Parathyroid adenoma (tissue), 2 donors: ENCODE measurements around the gene ACBD6.
"Not testable (repeated sequence)": the region's sequence is repeated elsewhere in the genome, so short reads cannot be mapped to it uniquely, and the experiment has no call there.

Experiments
- H2AFZ ChIP-seq: fragments of 300-600 bp; sonication (generic); one replicate; pipeline ENCODE4 v1.7.0; 2017; ENCODE audit warnings: antibody characterized with exemption, mild to moderate bottlenecking
- H3K27ac ChIP-seq: fragments of 300-600 bp; sonication (generic); one replicate; pipeline ENCODE4 v1.7.0; 2017
- H3K27me3 ChIP-seq: fragments of 300-600 bp; sonication (generic); one replicate; pipeline ENCODE4 v1.7.0; 2017; ENCODE audit warnings: low read length; ENCODE audit not compliant: control insufficient read depth, insufficient read depth
- H3K36me3 ChIP-seq: fragments of 300-600 bp; sonication (generic); one replicate; pipeline ENCODE4 v1.7.0; 2017; ENCODE audit warnings: low read length; ENCODE audit not compliant: control insufficient read depth, insufficient read depth
- H3K4me1 ChIP-seq: fragments of 300-600 bp; sonication (generic); one replicate; pipeline ENCODE4 v1.7.0; 2017; ENCODE audit warnings: control low read depth
- H3K4me2 ChIP-seq: fragments of 300-600 bp; sonication (generic); one replicate; pipeline ENCODE4 v1.7.0; 2017; ENCODE audit warnings: low read length
- H3K4me3 ChIP-seq: fragments of 300-600 bp; sonication (generic); one replicate; pipeline ENCODE4 v1.7.0; 2017; ENCODE audit warnings: low read depth, low read length
- H3K79me2 ChIP-seq: fragments of 300-600 bp; sonication (generic); one replicate; pipeline ENCODE4 v1.7.0; 2017; ENCODE audit warnings: control low read depth
- H3K9ac ChIP-seq: fragments of 300-600 bp; sonication (generic); one replicate; pipeline ENCODE4 v1.7.0; 2017; ENCODE audit warnings: mild to moderate bottlenecking
- H3K9me3 ChIP-seq: fragments of 300-600 bp; sonication (generic); one replicate; pipeline ENCODE4 v1.7.0; 2017; ENCODE audit warnings: low read length; ENCODE audit not compliant: control insufficient read depth
- CTCF ChIP-seq: fragments of 300-600 bp; sonication (generic); IDR thresholded peaks from one replicate; pipeline ENCODE4 v1.7.0; 2017; ENCODE audit warnings: antibody characterized with exemption, mild to moderate bottlenecking
- donor health status: primary hyperparathyroidism.

Gene ACBD6

GRCh38 chr1:180482425-180483275 is 19.7 kb downstream of the ACBD6 start:
- no peaks in the 10 kb centered on the region for H3K79me2 ChIP-seq
- H3K4me3 ChIP-seq: no peak overlapping the region
- H3K9me3 ChIP-seq: no peaks in the 10 kb centered on the region
- no peak overlapping the region for H2AFZ ChIP-seq
- H3K27ac ChIP-seq: no peak overlapping the region
- peak; percentile 60 for TF ChIP-seq CTCF
- H3K9ac ChIP-seq: no peak overlapping the region
- H3K4me1 ChIP-seq: no peaks in the 10 kb centered on the region
- H3K27me3 ChIP-seq: no peaks in the 10 kb centered on the region
- H3K4me2 ChIP-seq: peak overlapping the region; percentile 4
- no peaks in the 10 kb centered on the region for H3K36me3 ChIP-seq

- Histone ChIP-seq H3K4me1 (no peaks in the 10 kb centered on the region), H3K79me2 (no peaks in the 10 kb centered on the region), H3K4me3 (no peak overlapping the region), H3K9me3 (no peaks in the 10 kb centered on the region), H2AFZ (no peak overlapping the region), H3K4me2 (no peak overlapping the region), H3K9ac (no peak overlapping the region), H3K27me3 (no peaks in the 10 kb centered on the region), H3K27ac (no peak overlapping the region), H3K36me3 (no peaks in the 10 kb centered on the region)
- no peak for TF ChIP-seq CTCF
Observed at GRCh38 chr1:180470031-180470430, 32.3 kb downstream of the ACBD6 start.

- Histone ChIP-seq H3K4me2 (no peak overlapping the region), H3K36me3 (no peaks in the 10 kb centered on the region), H3K9me3 (no peaks in the 10 kb centered on the region), H2AFZ (no peak overlapping the region), H3K9ac (no peak overlapping the region), H3K79me2 (peaks cover 4% of the 10 kb centered on the region), H3K27me3 (no peaks in the 10 kb centered on the region), H3K27ac (no peak overlapping the region), H3K4me1 (no peaks in the 10 kb centered on the region), H3K4me3 (no peak overlapping the region)
- TF ChIP-seq CTCF: no peak
Observed at GRCh38 chr1:180468311-180468710, 34.1 kb downstream of the ACBD6 start.

GRCh38 chr1:180462102-180462501 is 40.3 kb downstream of the ACBD6 start:
- H3K36me3 ChIP-seq: peaks cover 2% of the 10 kb centered on the region
- no peak overlapping the region for H3K4me3 ChIP-seq
- H2AFZ ChIP-seq: no peak overlapping the region
- no peaks in the 10 kb centered on the region for H3K27me3 ChIP-seq
- no peak overlapping the region for H3K27ac ChIP-seq
- H3K4me2 ChIP-seq: no peak overlapping the region
- H3K9me3 ChIP-seq: no peaks in the 10 kb centered on the region
- H3K9ac ChIP-seq: no peak overlapping the region
- no peaks in the 10 kb centered on the region for H3K4me1 ChIP-seq
- peaks cover 13% of the 10 kb centered on the region for H3K79me2 ChIP-seq
- TF ChIP-seq CTCF: no peak

GRCh38 chr1:180461682-180462081 is 40.7 kb downstream of the ACBD6 start:
- not testable (repeated sequence) for H3K36me3 ChIP-seq, H3K4me2 ChIP-seq, H3K4me1 ChIP-seq, H2AFZ ChIP-seq, H3K27me3 ChIP-seq, H3K4me3 ChIP-seq, H3K9ac ChIP-seq, H3K9me3 ChIP-seq, H3K27ac ChIP-seq
- H3K79me2 ChIP-seq: peaks cover 13% of the 10 kb centered on the region
